Stimulated activated CD8-positive, alpha-beta memory T cell treated with anti-CD3 and anti-CD28 coated beads, Interleukin-2, amount 100 ng/mL, for 1 hour (primary cell): ENCODE measurements around the gene CAPN2.

ENCODE experiments used
- DNase-seq, 2 donors: peaks; one replicate each; pipeline ENCODE4 v3.0.0-alpha.2; 2020; ENCODE audit warnings: low read depth in 2 of 2

Gene CAPN2

DNA sequence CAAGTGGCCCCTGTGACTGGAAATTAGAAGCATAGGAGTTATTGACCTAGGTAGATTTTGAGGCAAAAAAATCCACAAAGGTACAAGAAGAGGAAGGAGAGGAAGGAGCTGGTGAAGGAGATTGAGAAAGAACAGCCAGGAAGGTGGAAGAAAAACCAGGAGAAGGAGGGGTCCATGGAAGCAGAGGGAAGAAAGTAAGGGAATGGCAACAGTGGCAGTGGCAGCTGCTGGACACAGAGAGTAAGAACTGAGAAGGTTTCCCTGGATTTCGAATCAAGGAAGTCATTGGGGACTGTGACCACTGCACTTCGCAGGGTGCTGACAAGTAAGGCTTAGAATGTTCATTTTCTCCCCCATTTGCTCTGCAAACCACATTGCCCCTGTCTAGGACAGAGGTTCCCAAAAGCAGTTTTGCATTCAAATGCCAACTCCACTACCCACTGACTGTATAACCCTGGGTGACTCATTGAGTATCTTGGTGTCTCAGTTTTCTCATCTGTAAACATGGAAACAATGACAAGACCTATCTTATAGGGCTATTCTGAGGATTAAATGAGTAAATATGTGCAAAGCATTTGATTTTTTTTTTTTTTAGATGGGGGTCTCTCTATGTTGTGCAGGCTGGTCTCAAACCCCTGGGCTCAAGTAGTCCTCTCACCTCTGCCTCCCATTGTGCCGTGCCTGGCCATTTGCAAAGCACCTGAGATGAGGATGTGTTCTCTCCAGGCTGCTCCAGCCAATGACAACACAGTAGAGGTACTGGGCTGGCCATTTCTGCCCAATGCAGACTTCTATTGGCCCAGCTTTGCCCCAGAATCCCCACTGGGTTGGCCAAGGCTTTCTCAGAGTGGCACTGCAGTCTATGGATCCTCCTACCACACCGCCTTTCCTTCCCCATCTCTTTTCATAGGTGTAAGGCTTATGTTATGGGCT is 9.3 kb upstream of the CAPN2 start:
- no peak for DNase-seq

DNA sequence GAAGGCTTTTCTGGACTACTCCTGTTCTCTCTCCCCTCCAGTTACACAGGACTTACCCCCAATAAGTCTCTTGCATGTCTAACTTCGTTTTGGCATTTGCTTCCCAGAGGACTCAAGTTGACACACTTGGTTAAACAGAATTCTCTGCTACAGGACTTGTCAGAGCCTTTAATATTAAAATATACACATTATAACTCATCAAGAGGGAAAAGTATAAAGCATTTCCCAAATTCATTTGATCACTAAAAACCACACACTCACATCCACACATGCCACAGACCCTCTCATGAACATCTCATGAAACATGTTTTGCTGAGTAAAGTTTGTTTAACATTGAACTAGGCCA is 8.7 kb upstream of the CAPN2 start:
- DNase-seq, result no peak

GRCh38 chr1:223704921-223705878 is 7.1 kb upstream of the CAPN2 start:
- DNase-seq, result no peak

DNA sequence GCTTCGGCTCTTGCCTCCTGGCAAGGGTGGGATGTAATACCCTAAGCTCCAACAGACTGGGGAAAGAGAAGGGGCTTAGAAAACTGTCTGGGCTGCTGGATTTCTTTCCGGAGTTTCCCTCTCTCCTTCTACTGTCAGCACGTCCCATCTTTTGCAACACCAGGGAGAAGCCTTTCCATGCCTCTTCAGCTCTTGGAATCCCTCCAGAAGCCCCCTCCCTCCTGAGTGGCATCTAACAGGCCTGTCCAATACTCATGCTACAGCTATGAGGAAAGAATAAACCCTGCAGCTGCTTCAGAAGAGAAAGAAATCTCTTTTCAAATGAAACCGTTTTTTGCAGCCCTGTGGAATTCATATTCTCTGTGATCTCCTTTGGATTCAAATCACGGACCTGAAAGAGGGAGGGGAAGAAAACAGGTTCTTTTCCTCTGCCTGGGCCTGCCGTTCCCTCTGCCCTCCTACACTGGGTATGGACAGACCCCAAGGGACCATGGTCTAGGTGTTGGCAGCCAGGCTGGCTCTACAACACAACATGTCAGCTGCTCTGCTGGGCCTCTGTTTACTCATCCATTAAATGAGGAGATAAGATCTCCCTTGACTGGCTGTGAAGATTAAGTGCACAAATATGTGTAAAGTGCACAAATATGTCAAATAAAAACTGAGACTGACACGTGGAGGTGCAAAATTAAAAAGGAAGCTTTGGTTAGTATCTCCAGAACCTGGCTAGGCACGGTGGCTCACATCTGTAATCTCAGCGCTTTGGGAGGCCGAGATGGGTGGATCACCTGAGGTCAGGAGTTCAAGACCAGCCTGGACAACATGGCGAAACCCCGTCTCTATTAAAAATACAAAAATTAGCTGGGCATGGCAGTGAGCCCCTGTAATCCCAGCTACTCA is 6.0 kb upstream of the CAPN2 start:
- DNase-seq, result no peak

GRCh38 chr1:223707256-223708000 is 4.9 kb upstream of the CAPN2 start:
- no peak for DNase-seq

DNA sequence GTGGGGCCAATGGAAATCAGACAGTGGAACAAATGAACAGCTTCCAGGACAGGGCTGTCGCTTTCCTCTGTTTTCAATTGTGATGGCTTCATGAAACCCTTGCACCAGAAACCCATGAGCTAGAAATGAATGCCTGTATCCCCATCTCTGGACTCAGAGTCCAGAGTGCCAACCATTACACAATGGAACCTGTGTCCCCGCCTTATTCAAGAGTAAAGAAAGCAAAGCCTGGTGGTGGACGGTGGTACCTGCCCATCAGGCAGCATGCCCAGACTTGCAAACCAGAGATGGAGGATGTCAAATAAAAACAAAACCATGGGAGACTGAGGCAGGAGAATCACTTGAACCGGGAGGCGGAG is 4.4 kb upstream of the CAPN2 start:
- DNase-seq, result no peak

- DNase-seq, result no peak
These were observed 3.6 kb upstream of the CAPN2 start for GRCh38 chr1:223708651-223709268.

DNA sequence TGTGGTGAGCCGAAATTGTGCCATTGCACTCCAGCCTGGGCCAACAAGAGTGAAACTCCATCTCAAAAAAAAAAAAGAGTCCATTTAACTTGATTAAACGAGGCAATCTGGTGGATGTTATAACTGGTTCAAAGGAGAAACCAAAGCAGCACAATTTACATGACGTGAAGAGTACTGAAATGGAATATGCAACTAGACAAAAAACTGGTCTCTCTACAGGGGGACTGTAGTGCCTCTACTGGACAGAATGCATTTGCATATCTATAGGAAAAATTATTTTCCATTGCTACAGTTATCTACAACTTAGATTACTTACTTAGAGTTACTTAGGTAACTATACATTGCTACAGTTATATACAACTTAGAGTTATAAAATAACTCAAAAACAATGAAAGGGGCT is 2.7 kb upstream of the CAPN2 start:
- DNase-seq, result no peak

- DNase-seq, result no peak
These were observed 1.9 kb upstream of the CAPN2 start for GRCh38 chr1:223710179-223711133.

DNA sequence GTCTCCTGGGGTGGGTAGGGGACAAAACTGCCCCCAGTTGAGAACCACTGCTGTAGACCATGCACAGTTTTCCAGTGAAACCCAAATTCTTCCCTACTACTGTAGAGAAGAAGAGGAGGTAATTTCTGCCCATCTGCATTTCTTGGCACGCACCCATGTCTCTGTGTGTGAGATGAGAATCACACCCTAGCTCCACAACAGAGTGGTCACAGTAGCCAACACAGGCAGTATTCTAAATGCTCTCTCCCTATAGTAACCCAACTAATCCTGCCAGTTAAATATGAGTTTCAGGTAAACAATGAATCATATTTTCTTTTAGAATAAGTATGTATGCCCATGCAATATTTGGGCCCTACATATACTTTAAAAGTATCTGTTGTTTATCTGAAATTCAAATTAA is 1.2 kb upstream of the CAPN2 start:
- DNase-seq, result no peak

GRCh38 chr1:223711747-223712193 is 569 bp upstream of the CAPN2 start:
- no peak for DNase-seq

- no peak for DNase-seq
These were observed 623 bp downstream of the CAPN2 start for GRCh38 chr1:223712850-223713474.

- DNase-seq, result no peak
These were observed 1.4 kb downstream of the CAPN2 start for GRCh38 chr1:223713546-223714420.

DNA sequence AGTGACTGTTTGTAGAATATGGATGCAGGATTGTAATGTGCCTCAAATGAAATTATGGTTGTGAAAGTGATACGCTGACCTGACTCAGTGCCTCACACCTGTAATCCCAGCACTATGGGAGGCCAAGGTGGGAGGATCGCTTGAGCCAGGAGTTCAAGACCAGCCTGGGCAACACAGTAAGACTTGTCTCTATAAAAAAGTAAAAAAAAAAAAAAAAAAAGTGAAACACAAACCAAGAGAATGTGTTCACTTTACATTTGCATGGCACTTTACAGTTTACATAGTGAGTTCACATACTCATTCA is 2.0 kb downstream of the CAPN2 start:
- DNase-seq, result no peak

GRCh38 chr1:223714849-223715603 is 2.7 kb downstream of the CAPN2 start:
- no peak for DNase-seq

DNA sequence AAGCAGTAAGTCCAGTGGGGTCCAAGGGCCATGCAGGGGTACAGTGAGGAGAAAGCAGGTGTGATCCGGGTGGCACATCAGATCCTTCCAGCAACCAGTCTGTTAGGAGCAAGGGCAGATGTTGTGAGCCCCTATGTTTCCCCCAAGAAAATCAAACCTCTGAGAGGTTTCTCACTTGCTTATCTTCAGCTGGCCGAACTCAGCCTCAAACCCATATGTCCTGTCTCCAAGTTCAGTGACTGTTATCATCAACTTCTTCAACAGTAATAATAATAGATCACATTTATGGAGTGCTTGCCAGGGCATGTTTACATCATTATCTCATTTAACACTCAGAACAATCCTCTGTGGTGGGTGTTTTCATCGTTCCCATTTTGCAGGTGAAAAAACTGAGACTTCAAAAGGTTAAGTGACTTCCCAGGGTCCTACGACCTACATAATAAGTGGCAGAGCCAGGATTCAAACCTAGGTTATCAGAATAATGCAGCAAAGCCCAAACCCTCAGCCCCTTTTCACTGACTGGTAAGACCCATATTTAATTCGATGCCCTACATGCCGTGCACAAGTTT is 3.3 kb downstream of the CAPN2 start:
- DNase-seq, result no peak

DNA sequence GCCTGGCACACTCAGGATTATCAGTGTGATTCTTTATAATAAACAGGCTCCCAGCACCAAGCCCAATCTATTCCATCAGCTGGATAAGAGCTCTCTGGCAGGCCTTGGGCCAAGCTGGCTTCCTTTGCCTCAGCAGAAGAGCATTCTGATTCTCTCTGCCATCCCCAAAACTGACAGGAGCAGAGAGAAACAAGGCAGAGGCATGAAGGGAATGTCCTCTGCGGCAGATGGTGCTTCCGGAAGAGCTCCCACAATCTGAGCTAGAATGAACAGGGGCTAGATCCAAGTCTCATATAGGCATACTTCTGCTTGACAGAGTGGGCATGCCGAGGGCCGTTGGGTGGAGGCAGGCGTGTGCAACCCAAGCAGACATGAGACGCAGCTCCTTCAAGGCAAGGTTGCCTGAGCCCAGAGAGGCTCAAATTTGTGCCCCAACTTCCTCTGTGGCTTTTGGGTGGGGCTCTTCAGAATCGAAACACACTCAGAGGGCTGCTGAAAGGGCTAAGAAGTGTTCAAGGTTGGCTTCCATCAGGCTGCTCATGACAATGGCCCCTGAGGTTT is 4.0 kb downstream of the CAPN2 start:
- peak; percentile 33 to 37 for DNase-seq
